Measurements from ENCODE around the gene ALX3.

The ALX3 gene

DNA sequence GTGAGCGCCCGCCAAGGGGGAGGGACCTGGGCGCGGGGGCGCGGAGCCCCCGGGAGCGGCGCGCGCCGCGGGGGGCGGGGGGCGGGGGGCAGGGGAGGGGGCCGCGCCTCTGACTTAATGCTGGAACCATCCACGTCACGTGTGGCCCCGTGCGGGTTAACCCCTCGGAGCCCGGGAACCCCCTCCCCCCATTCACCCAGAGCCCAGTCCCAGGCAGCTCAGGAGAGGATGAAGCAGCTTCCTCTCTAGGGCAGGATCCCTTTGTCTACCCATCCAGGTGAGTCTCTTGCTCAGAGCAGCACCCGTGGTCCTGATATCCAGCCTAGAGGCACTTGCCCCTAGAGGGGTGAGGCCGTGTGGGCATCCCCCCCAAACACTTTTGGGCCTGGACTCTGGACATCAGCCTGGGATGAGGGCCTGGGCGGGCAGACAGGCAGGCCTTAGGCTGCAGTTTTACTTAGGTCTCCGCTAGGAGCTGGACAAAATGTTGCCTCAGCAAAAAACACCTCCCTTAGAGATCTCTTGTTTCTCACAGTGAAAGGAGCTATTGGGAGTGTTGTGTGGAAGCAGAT is at the start of gene ALX3:
Gene ALX3, minus strand, starts transcription at position 2 of the 572 bp plus-strand sequence. CDS start 60 bp downstream, outside the sequence.
- no peak for DNase-seq

DNA sequence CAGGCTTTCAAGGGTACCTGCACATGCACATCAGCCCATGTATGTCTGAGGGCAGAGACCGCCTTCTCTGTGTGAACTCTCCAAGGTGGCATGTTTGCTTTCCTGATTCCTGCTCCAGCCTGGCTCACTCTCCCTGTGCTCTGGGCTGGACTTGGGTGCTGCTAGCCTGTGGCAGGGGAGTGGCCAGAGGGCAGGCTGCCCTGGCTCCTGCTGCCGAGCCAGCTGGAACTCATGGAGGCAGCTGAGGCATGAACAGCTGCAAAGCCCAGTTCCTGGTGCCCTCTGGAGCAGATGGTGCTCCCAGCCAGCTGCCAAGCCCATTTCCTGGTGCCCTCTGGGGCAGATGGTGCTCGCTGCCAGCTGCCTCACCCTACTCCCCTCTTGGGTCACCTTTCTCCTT is 49.4 kb upstream of the ALX3 start:
- DNase-seq = no peak

- DNase-seq = peak; percentile 32 to 43
Observed at GRCh38 chr1:110118636-110119396, 48.3 kb upstream of the ALX3 start.

DNA sequence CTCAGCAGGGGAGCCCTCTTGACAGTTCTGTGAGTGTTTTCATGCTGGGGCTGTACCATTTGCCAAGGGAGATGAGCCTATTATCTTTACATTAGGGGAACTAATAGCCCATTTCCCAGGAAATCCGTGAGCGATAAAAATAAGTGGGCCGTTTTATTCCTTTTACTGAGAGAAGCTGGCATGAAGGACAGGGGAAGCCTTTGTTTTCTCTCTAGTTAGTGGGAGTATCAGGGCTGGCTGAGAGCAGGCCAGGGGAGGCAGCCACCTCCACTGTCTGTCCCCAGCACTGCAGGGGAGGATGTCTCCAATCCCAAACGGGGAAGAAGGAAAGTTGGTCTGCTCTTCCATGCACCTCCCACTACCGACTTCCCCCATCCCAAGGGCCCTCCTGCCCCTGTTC is 44.3 kb upstream of the ALX3 start:
- DNase-seq = no peak

- DNase-seq = no peak
Observed at GRCh38 chr1:110114173-110114572, 43.7 kb upstream of the ALX3 start.

- DNase-seq = no peak
Observed at GRCh38 chr1:110113551-110113950, 43.1 kb upstream of the ALX3 start.

GRCh38 chr1:110112656-110113055 is 42.2 kb upstream of the ALX3 start:
- no peak for DNase-seq

DNA sequence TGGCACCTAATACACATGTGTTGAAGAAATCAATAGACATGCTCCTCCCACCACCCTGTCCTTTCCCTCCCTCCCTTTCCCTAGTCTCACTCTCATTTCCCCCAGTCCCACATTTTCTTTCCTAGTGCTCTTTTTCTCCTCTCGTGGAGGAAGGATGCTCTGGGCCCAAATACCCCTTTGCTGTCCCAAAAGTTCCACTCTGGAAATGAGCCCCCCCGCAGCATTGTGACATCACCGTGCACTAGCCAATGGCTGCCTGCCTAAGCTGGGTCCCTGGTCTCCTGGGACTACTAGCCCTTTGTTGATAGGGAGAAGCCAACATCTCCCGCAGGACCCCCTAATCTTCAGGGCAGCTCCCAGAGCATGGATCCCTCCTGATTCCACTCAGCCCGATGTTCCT is 41.7 kb upstream of the ALX3 start, which contains the start of gene UBL4B:
Gene UBL4B, plus strand, starts transcription at position 301 of the 400 bp plus-strand sequence. Its CDS starts 92 bp downstream, at position 393.
- DNase-seq = no peak

DNA sequence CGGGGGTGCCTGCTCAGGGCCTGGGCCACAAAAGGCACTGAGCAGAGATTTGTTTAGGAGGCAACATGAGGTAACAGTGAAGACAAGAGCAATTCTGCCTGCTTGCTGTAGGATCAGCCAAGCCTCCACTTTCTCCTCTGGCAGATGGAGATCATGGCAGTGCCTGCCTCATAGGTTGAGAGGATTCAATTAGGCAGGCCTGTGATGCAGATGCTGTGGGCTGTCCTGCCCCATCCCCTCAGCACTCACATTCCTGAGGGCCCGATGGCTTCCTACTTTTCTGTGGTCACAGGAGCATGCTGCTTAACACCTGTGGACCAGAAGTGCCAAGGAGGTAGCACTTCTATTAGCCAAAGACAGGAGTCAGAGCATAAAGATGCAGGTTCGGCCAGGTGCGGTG is 40.6 kb upstream of the ALX3 start:
- no peak for DNase-seq

GRCh38 chr1:110107867-110108469 is 37.5 kb upstream of the ALX3 start:
- no peak for DNase-seq

GRCh38 chr1:110106013-110106941 is 35.8 kb upstream of the ALX3 start:
- peak; percentile 72 to 78 for DNase-seq

GRCh38 chr1:110102081-110102480 is 31.6 kb upstream of the ALX3 start:
- no peak for DNase-seq

DNA sequence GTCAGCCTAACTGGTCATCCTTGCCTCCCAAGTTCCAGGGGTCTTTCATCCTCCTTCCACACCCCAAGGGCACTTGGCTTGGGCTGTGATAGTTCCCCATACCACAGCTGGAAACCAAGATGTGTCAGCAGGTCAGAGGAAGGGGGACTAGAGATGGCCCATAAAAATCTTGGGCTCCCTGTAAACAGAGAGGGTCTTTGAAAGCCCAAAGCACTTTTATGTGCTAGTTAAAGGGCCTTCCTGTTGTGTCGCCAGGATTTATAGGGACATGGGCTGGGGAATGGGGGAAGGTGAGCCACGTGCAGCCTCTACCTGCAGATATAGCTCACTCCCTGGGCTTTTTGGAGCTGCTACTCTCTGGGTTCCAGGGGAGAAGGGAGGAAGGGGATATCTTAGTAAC is 29.9 kb upstream of the ALX3 start:
- DNase-seq = no peak

- DNase-seq = no peak
Observed at GRCh38 chr1:110098222-110099026, 28.0 kb upstream of the ALX3 start.

DNA sequence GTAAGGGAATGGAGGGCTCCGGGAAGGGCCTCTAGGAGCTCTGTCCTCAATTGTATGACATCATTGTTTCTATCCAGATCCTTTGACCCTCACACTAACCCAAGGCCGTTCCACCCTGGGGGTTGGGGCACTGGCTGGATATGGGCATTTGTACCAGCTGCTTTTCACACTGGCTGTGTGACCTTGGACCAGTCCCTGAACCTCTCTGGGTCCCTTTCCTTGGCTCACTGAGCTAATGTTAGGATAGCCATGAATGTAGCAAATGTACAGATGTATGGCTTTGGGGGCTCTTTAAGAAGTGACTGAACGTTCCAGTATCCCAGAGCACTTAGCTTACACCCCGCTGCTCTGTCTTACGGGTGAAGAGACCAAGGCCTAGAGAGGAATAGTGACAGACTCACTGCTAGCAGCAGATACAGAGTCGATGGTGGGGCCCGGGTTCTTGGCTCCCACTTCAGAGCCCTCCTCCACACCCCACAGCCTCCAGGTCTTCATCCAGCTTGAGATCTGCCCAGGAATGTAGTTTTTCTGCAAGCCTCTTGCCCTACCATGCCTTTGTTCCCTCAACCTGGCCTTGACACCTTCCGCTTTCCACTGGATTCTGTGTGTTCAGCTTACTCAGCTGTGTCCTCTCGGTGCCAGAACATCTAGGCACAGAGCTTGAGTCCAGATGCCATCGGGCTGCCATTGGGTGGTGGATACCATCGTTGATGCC is 27.2 kb upstream of the ALX3 start:
- no peak for DNase-seq

DNA sequence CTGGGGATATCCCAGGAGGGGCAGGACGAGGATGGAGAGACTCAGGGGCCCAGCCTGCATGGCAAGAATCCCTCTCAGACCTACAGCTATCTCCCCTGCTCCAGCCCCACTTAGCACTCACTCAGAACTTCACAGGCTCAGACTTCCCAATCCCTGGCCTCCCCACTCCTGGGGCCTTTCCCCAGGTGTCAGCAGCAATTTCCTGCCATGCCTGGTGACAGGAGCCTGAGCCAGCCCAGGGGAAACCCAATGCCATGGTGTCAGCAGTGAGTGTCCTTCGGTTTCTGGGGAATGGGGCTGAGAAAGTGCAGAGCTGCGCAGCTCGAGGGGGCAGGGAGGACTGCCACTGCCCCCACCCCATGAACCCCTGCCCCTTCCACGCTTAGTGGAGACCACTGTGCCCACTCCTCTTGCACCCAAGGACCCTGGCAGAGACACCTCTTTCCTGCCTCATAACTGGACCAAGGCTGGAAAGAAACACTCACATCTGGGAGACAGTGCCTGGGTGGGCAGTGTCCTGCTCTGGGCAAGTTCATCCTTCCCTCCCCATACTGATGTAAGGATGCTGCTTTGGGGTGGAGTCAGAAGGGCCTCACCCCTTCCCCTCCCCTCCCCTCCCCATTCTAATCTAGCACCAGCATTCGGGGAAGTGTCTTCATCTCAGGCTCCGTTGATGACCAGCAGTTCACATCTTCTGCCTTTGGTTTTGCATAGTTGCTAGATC is 24.6 kb upstream of the ALX3 start:
- DNase-seq = no peak

DNA sequence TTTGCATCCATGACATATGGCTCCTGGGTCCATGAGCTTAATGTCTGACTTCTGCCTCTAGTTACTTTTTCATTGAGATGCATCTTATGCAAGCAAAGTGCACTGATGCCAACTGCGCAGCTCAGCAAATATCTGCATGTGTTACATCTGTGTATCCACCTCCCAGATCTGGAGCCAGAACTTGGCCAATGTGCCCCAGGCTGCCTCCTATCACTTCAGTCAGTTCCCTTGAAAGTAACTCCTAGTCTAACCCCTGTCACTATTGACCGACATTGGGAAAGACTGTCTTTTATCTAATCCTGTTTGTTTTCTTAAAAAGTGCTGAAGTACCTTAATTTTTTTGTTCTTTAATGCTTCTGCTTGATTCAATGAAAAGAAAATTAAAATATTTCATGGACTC is 22.5 kb upstream of the ALX3 start:
- no peak for DNase-seq

DNA sequence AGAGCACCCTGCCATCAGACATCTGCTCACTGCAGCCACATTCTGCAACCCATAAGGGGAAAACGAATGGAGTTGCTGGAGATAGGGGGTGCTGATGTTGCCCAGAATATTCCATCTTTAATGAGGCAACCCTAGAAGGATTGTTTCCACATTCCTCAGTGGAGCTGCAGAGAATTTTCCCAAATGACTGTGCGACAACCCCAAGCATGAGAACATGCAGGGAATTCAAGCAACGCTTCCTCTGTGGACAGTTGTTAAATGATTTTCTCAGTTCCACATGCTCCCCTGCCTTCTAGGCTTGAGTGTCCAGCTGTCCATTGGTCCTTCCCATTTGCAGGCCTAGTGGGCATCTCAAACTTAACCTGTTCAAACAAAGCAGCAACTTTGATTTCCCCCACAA is 21.3 kb upstream of the ALX3 start:
- no peak for DNase-seq

GRCh38 chr1:110091381-110091780 is 20.9 kb upstream of the ALX3 start:
- DNase-seq = no peak

GRCh38 chr1:110089561-110090275 is 19.2 kb upstream of the ALX3 start:
- no peak for DNase-seq

All from activated T-cell treated with anti-CD3 and anti-CD28 coated beads, Interleukin-2, amount 50 U/mL, for 48 hours (primary cell).